ENCODE measurements around the gene CAPZA1.

DNA sequence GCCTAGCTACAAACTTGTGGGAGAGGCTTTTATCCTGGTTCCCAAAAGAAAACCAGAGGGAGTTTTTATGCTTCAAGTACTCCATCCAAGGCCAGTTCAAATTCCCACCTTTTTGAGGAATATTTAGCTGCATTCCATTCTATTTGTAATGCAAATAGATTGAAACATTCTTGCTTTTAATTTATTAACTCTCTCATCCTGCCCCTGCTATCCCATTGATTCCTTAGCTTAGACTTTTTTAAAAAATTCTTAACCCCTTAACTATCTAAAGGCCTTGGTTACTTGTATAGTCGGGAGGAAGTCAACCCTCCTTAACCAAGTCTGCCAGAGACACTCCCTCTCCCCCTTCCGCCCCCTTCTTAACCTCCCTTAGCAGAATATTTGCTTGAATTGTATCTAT, 52.4 kb downstream of the CAPZA1 start:
- TF ChIP-seq, protein P1, sequence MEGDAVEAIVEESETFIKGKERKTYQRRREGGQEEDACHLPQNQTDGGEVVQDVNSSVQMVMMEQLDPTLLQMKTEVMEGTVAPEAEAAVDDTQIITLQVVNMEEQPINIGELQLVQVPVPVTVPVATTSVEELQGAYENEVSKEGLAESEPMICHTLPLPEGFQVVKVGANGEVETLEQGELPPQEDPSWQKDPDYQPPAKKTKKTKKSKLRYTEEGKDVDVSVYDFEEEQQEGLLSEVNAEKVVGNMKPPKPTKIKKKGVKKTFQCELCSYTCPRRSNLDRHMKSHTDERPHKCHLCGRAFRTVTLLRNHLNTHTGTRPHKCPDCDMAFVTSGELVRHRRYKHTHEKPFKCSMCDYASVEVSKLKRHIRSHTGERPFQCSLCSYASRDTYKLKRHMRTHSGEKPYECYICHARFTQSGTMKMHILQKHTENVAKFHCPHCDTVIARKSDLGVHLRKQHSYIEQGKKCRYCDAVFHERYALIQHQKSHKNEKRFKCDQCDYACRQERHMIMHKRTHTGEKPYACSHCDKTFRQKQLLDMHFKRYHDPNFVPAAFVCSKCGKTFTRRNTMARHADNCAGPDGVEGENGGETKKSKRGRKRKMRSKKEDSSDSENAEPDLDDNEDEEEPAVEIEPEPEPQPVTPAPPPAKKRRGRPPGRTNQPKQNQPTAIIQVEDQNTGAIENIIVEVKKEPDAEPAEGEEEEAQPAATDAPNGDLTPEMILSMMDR (conservative IDR thresholded peaks at IDR 0.05) = no peak
- TF ChIP-seq ZFX (IDR thresholded peaks at IDR 0.05) = no peak
